ENCODE results near the gene ANKRD6.

Gene ANKRD6

GRCh38 chr6:89530982-89531381 lies 98.0 kb downstream of the ANKRD6 start:
- H3K27me3 Mint-ChIP-seq (ENCODE audit: low read depth), result no peaks in the 10 kb centered on the region
- H3K36me3 Mint-ChIP-seq (ENCODE audit: low read depth), result peaks cover 10% of the 10 kb centered on the region
- TF ChIP-seq CTCF (IDR thresholded peaks at IDR 0.05; ENCODE audit: unreplicated experiment in 3 of 3), result no peak
- H3K27ac Mint-ChIP-seq, result no peak overlapping the region
- H3K4me3 Mint-ChIP-seq, result no peak overlapping the region
- H3K9me3 Mint-ChIP-seq, result no peaks in the 10 kb centered on the region
- H3K4me1 Mint-ChIP-seq, result peaks cover 6% of the 10 kb centered on the region

GRCh38 chr6:89536231-89536630 lies 103.3 kb downstream of the ANKRD6 start:
- H3K36me3 Mint-ChIP-seq (ENCODE audit: low read depth), result peaks cover 4% of the 10 kb centered on the region
- no peak overlapping the region for H3K4me3 Mint-ChIP-seq
- no peaks in the 10 kb centered on the region for H3K9me3 Mint-ChIP-seq
- TF ChIP-seq CTCF (IDR thresholded peaks at IDR 0.05; ENCODE audit: unreplicated experiment in 3 of 3), result no peak
- H3K4me1 Mint-ChIP-seq, result no peaks in the 10 kb centered on the region
- H3K27me3 Mint-ChIP-seq (ENCODE audit: low read depth), result no peaks in the 10 kb centered on the region
- no peak overlapping the region for H3K27ac Mint-ChIP-seq

GRCh38 chr6:89539779-89540178 lies 106.8 kb downstream of the ANKRD6 start:
- no peak overlapping the region for H3K4me3 Mint-ChIP-seq
- H3K27me3 Mint-ChIP-seq (ENCODE audit: low read depth), result no peaks in the 10 kb centered on the region
- H3K9me3 Mint-ChIP-seq, result no peaks in the 10 kb centered on the region
- TF ChIP-seq CTCF (IDR thresholded peaks at IDR 0.05; ENCODE audit: unreplicated experiment in 3 of 3), result no peak
- no peaks in the 10 kb centered on the region for H3K36me3 Mint-ChIP-seq (ENCODE audit: low read depth)
- H3K27ac Mint-ChIP-seq, result no peak overlapping the region
- H3K4me1 Mint-ChIP-seq, result peaks cover 11% of the 10 kb centered on the region

GRCh38 chr6:89542081-89542857 lies 109.3 kb downstream of the ANKRD6 start:
- TF ChIP-seq CTCF (IDR thresholded peaks at IDR 0.05; ENCODE audit: unreplicated experiment in 3 of 3), result no peak
- Mint-ChIP-seq H3K9me3 (no peaks in the 10 kb centered on the region), H3K27me3 (ENCODE audit: low read depth) (peaks cover 3% of the 10 kb centered on the region), H3K27ac (peak overlapping the region in 1 of 3 experiments; percentile 71), H3K4me1 (peaks cover 11% of the 10 kb centered on the region), H3K36me3 (ENCODE audit: low read depth) (no peaks in the 10 kb centered on the region), H3K4me3 (no peak overlapping the region)

- no peaks in the 10 kb centered on the region for H3K9me3 Mint-ChIP-seq
- H3K27ac Mint-ChIP-seq, result peak overlapping the region in 1 of 3 experiments; percentile 71
- TF ChIP-seq CTCF (IDR thresholded peaks at IDR 0.05; ENCODE audit: unreplicated experiment in 3 of 3), result no peak
- H3K4me3 Mint-ChIP-seq, result no peak overlapping the region
- H3K4me1 Mint-ChIP-seq, result peaks cover 11% of the 10 kb centered on the region
- peaks cover 3% of the 10 kb centered on the region for H3K27me3 Mint-ChIP-seq (ENCODE audit: low read depth)
- no peaks in the 10 kb centered on the region for H3K36me3 Mint-ChIP-seq (ENCODE audit: low read depth)
These were observed 109.9 kb downstream of the ANKRD6 start for GRCh38 chr6:89542866-89543265.

- Mint-ChIP-seq H3K4me3 (no peak overlapping the region), H3K9me3 (no peaks in the 10 kb centered on the region)
- TF ChIP-seq CTCF (IDR thresholded peaks at IDR 0.05; ENCODE audit: unreplicated experiment in 3 of 3), result no peak
These were observed 114.3 kb downstream of the ANKRD6 start for GRCh38 chr6:89547281-89547680.

More at GRCh38 chr6:89547281-89547680, 114.3 kb downstream of the ANKRD6 start:
- Mint-ChIP-seq H3K4me1 (peaks cover 11% of the 10 kb centered on the region), H3K36me3 (ENCODE audit: low read depth) (no peaks in the 10 kb centered on the region), H3K27me3 (ENCODE audit: low read depth) (peaks cover 8% of the 10 kb centered on the region), H3K27ac (no peak overlapping the region)

Measured in nephron (organoid).